A549 (cell line): ENCODE data around the gene NMNAT2. TPM values are rescaled to one million over a fixed set of nuclear protein-coding genes. Genes with fewer than 3 reads are reported as not detected.
A peak's percentile ranks its signal among the peaks of the same experiment; 100 is the strongest.

Experiments used
- ATAC-seq, 2 experiments: fragments of 200-7000 bp in 1 of 2; fragments of >200 bp in 1 of 2; cut with Nextera tagmentation in 1 of 2; cut with Tn5 transposase in 1 of 2; 3 replicates each; pipeline versions ENCODE4 v1.8.0 to v1.9.1; 2018 to 2020; ENCODE audit warnings: mild to moderate bottlenecking in 1 of 2, moderate library complexity in 1 of 2
- CTCF ChIA-PET: fragments of 300-600 bp; sonication (Branson Sonifier 250); formaldehyde crosslinking; extraction: SDS; loops from one replicate; lab custom pipeline; 2021; ENCODE audit warnings: antibody characterized with exemption, inconsistent platforms; lab: Yijun Ruan, JAX
- POLR2A ChIA-PET: fragments of 350-600 bp; formaldehyde crosslinking; extraction: SDS; loops from one replicate; lab custom pipeline; 2021; ENCODE audit warnings: antibody characterized with exemption, inconsistent platforms; lab: Yijun Ruan, JAX
- DNase-seq, 2 experiments: peaks; one replicate each; pipeline versions ENCODE4 v3.0.0 to v3.0.0-alpha.2; 2011 to 2016; ENCODE audit warnings: low read depth in 1 of 2, low spot score in 1 of 2
- FAIRE-seq: peaks from 2 replicates; lab custom pipeline; 2011; peaks lifted over from hg19 to GRCh38; lab: Jason Lieb, UNC
- H3K27ac ChIP-seq, 2 experiments: fragments of >200 bp; sonication (Bioruptor Twin); formaldehyde crosslinking; 3 replicates each; pipeline ENCODE4 v1.5.1; 2016 to 2017
- H3K4me1 ChIP-seq: fragments of >200 bp; sonication (Bioruptor Twin); formaldehyde crosslinking; 3 replicates; pipeline ENCODE4 v1.6.1; 2016
- H3K4me2 ChIP-seq: fragments of >200 bp; sonication (Bioruptor Twin); formaldehyde crosslinking; 3 replicates; pipeline ENCODE4 v1.6.1; 2016
- H3K4me3 ChIP-seq: fragments of >200 bp; sonication (Bioruptor Twin); formaldehyde crosslinking; 3 replicates; pipeline ENCODE4 v1.5.1; 2016
- H3K9me3 ChIP-seq: fragments of >200 bp; sonication (Bioruptor Twin); formaldehyde crosslinking; 3 replicates; pipeline ENCODE4 v1.6.1; 2016
- ATOH8 ChIP-seq: fragments of 250-450 bp; sonication (Bioruptor Pico); IDR thresholded peaks from 2 replicates; pipeline ENCODE4 v1.5.0; 2020; ENCODE audit warnings: low read depth, mild to moderate bottlenecking, moderate library complexity
- BCL3 ChIP-seq: fragments of >200 bp; sonication (Bioruptor Twin); formaldehyde crosslinking; IDR thresholded peaks from 3 replicates; pipeline ENCODE4 v1.6.1; 2016
- BHLHE40 ChIP-seq: IDR thresholded peaks from 2 replicates; pipeline ENCODE4 v1.6.1; 2012; ENCODE audit warnings: low read depth, low read length, inconsistent platforms
- CBX8 ChIP-seq: fragments of 200-600 bp; sonication (generic); IDR thresholded peaks from 2 replicates; pipeline ENCODE4 v1.6.1; 2016
- CHD4 ChIP-seq: fragments of 200-600 bp; sonication (generic); IDR thresholded peaks from 2 replicates; pipeline ENCODE4 v1.6.1; 2016; ENCODE audit warnings: antibody characterized with exemption, mild to moderate bottlenecking, borderline replicate concordance
- CTCF ChIP-seq: fragments of >200 bp; sonication (Bioruptor Twin); formaldehyde crosslinking; IDR thresholded peaks from 3 replicates; pipeline ENCODE4 v1.5.1; 2016
- EHF ChIP-seq: fragments of 250-450 bp; sonication (Bioruptor Pico); IDR thresholded peaks from 2 replicates; pipeline ENCODE4 v1.5.0; 2020; ENCODE audit warnings: mild to moderate bottlenecking
- EHMT2 ChIP-seq: fragments of 200-600 bp; sonication (generic); IDR thresholded peaks from 2 replicates; pipeline ENCODE4 v1.6.1; 2016; ENCODE audit warnings: antibody characterized with exemption, low read depth, mild to moderate bottlenecking, moderate library complexity
- ELK1 ChIP-seq: fragments of 150-350 bp; IDR thresholded peaks from 2 replicates; pipeline ENCODE4 v1.6.1; 2014; ENCODE audit warnings: low read depth, mild to moderate bottlenecking, low read length
- ESRRA ChIP-seq: fragments of 150-350 bp; IDR thresholded peaks from 2 replicates; pipeline ENCODE4 v1.6.1; 2014; ENCODE audit warnings: mild to moderate bottlenecking, low read length, borderline replicate concordance
- FOSB ChIP-seq: fragments of 250-450 bp; sonication (Bioruptor Pico); IDR thresholded peaks from 2 replicates; pipeline ENCODE4 v1.5.0; 2020; ENCODE audit warnings: mild to moderate bottlenecking, moderate library complexity
- HES2 ChIP-seq: fragments of >200 bp; sonication (Bioruptor Twin); formaldehyde crosslinking; IDR thresholded peaks from 2 replicates; pipeline ENCODE4 v1.6.1; 2016
- HEYL ChIP-seq: fragments of 250-450 bp; sonication (Bioruptor Pico); IDR thresholded peaks from 2 replicates; pipeline ENCODE4 v1.8.0; 2021; ENCODE audit warnings: mild to moderate bottlenecking, moderate library complexity
- HMGXB4 ChIP-seq: fragments of 250-450 bp; sonication (Bioruptor Pico); IDR thresholded peaks from 2 replicates; pipeline ENCODE4 v1.5.0; 2021; ENCODE audit warnings: mild to moderate bottlenecking, moderate library complexity, borderline replicate concordance
- HOXB13 ChIP-seq: fragments of 250-450 bp; sonication (Bioruptor Pico); IDR thresholded peaks from 2 replicates; pipeline ENCODE4 v1.5.0; 2020; ENCODE audit warnings: low read depth, mild to moderate bottlenecking, moderate library complexity
- HOXB5 ChIP-seq: fragments of 250-450 bp; sonication (Bioruptor Pico); IDR thresholded peaks from 2 replicates; pipeline ENCODE4 v1.5.0; 2020; ENCODE audit warnings: mild to moderate bottlenecking, moderate library complexity
- JUNB ChIP-seq: fragments of >200 bp; sonication (Bioruptor Twin); formaldehyde crosslinking; IDR thresholded peaks from 2 replicates; pipeline ENCODE4 v1.6.1; 2016
- KDM5A ChIP-seq: fragments of 200-600 bp; sonication (generic); IDR thresholded peaks from 2 replicates; pipeline ENCODE4 v1.6.1; 2016; ENCODE audit warnings: antibody characterized with exemption, mild to moderate bottlenecking
- MAFK ChIP-seq: fragments of 450-650 bp; IDR thresholded peaks from 2 replicates; pipeline ENCODE4 v1.6.1; 2014; ENCODE audit not compliant: partially characterized antibody
- MAX ChIP-seq: IDR thresholded peaks from 2 replicates; pipeline ENCODE4 v1.6.1; 2012
- NR3C1 ChIP-seq: fragments of >200 bp; sonication (Bioruptor Twin); formaldehyde crosslinking; IDR thresholded peaks from 3 replicates; pipeline ENCODE4 v1.6.1; 2017
- PHF8 ChIP-seq: fragments of 200-600 bp; sonication (generic); IDR thresholded peaks from 2 replicates; pipeline ENCODE4 v1.6.1; 2016; ENCODE audit warnings: low read depth, mild to moderate bottlenecking, antibody characterized with exemption, moderate library complexity, borderline replicate concordance
- RAD21 ChIP-seq, 2 experiments: fragments of >200 bp in 1 of 2; sonication (Bioruptor Twin) in 1 of 2; formaldehyde crosslinking in 1 of 2; IDR thresholded peaks in 1 of 2; conservative IDR thresholded peaks in 1 of 2; 2 replicates in 1 of 2; 3 replicates in 1 of 2; pipeline ENCODE4 v1.6.1; 2012 to 2018; ENCODE audit warnings: inconsistent platforms in 1 of 2
- RARB ChIP-seq: fragments of 250-450 bp; sonication (Bioruptor Pico); IDR thresholded peaks from 2 replicates; pipeline ENCODE4 v1.8.0; 2021; ENCODE audit warnings: mild to moderate bottlenecking, moderate library complexity
- RCOR1 ChIP-seq: fragments of 150-350 bp; IDR thresholded peaks from 2 replicates; pipeline ENCODE4 v1.6.1; 2014; ENCODE audit warnings: antibody characterized with exemption, low read length, low read depth
- SREBF2 ChIP-seq: fragments of 450-650 bp; IDR thresholded peaks from 2 replicates; pipeline ENCODE4 v1.6.1; 2014; ENCODE audit warnings: mild to moderate bottlenecking, moderate library complexity
- TFCP2L1 ChIP-seq: fragments of 250-450 bp; sonication (Bioruptor Pico); IDR thresholded peaks from 2 replicates; pipeline ENCODE4 v1.5.0; 2021; ENCODE audit warnings: mild to moderate bottlenecking
- ZFP36 ChIP-seq: fragments of 450-650 bp; IDR thresholded peaks from 2 replicates; pipeline ENCODE4 v1.6.1; 2014; ENCODE audit warnings: borderline replicate concordance; ENCODE audit not compliant: partially characterized antibody
- ZSCAN20 ChIP-seq: fragments of 250-450 bp; sonication (Bioruptor Pico); IDR thresholded peaks from 2 replicates; pipeline ENCODE4 v1.8.0; 2022; ENCODE audit warnings: mild to moderate bottlenecking, moderate library complexity
- WGBS: methylation state at CpG from one replicate; pipeline ENCODE4 v1.1.6; 2017; ENCODE audit errors: missing lambda C conversion rate; 5-methylcytosine and 5-hydroxymethylcytosine counted together
- polyA plus RNA-seq, 4 experiments: library from polyadenylated mRNA; depleted of rRNA in 3 of 4; stranded (reverse); fragments of >200 nt; fragmentation: RNase III in 1 of 4; extraction: RNeasy Plus Mini Kit Qiagen cat#74134 plus additional on column Dnase treatment in 1 of 4; gene quantifications; 2 replicates in 3 of 4; 3 replicates in 1 of 4; pipeline ENCODE4 v1.2.3, GENCODE V29; 2011 to 2017

Gene NMNAT2
- polyA plus RNA-seq, 2 of the 4 experiments (the other 2 are of a cell fraction): 0.16 to 0.63 TPM

GRCh38 chr1:183301239-183301638 lies 116.9 kb downstream of the NMNAT2 start:
- no peak for DNase-seq
- CTCF ChIA-PET: interaction anchor here (0.5 kb wide), 1 partner anchor 564 kb away, joined by 4 read pairs; no protein-coding TSS in a partner anchor
- no peaks in the 10 kb centered on the region for H3K4me1 ChIP-seq
- H3K4me3 ChIP-seq: no peak overlapping the region
- no peaks in the 10 kb centered on the region for H3K9me3 ChIP-seq
- POLR2A ChIA-PET: no interaction called here
- no peak for ATAC-seq
- FAIRE-seq: no peak
- no peak for TF ChIP-seq BCL3
- no peak for TF ChIP-seq FOSB (CRISPR knock-in tag)
- no peak for TF ChIP-seq RAD21 (conservative IDR thresholded peaks at IDR 0.05 in 1 of 2, IDR thresholded peaks at IDR 0.05 in 1 of 2)
- TF ChIP-seq CHD4: no peak
- TF ChIP-seq PHF8: no peak
- TF ChIP-seq EHMT2: no peak
- no peak for TF ChIP-seq HOXB5 (CRISPR knock-in tag)
- TF ChIP-seq HES2: no peak
- no peak for TF ChIP-seq ESRRA
- no peak for TF ChIP-seq JUNB
- TF ChIP-seq HEYL (CRISPR knock-in tag): no peak
- no peak for TF ChIP-seq NR3C1
- TF ChIP-seq BHLHE40: no peak
- no peak for TF ChIP-seq SREBF2
- WGBS: 27% methylated on average over 3 of the region's 3 CpGs
- no peak overlapping the region for H3K27ac ChIP-seq
- H3K4me2 ChIP-seq: no peak overlapping the region

- POLR2A ChIA-PET: no interaction called here
- H3K4me1 ChIP-seq: no peaks in the 10 kb centered on the region
- TF ChIP-seq RARB (CRISPR knock-in tag) (no peak), MAFK (peak; percentile 61), CTCF (no peak)
- TF ChIP-seq, all 56 proteins: peak for 1
- no peak for DNase-seq
- no peaks in the 10 kb centered on the region for H3K9me3 ChIP-seq
- 82% methylated on average over 1 of the region's 1 CpG for WGBS
- no peak overlapping the region for H3K4me3 ChIP-seq
- FAIRE-seq: no peak
- ATAC-seq: no peak
- H3K4me2 ChIP-seq: no peak overlapping the region
- CTCF ChIA-PET: interaction anchor here (0.5 to 1.0 kb wide), 2 partner anchors 14 to 564 kb away, joined by 3 to 4 read pairs; no protein-coding TSS in a partner anchor
- no peak overlapping the region for H3K27ac ChIP-seq
Measured at GRCh38 chr1:183300828-183301227, 117.4 kb downstream of the NMNAT2 start.

GRCh38 chr1:183300395-183300794 lies 117.8 kb downstream of the NMNAT2 start:
- ChIA-PET POLR2A (no interaction called here), CTCF (interaction anchor here (0.5 to 1.0 kb wide), 2 partner anchors 13 to 563 kb away, joined by 3 to 4 read pairs; no protein-coding TSS in a partner anchor)
- TF ChIP-seq CBX8 (no peak), ZSCAN20 (CRISPR knock-in tag) (no peak), KDM5A (no peak), MAX (no peak), HMGXB4 (CRISPR knock-in tag) (no peak), ELK1 (no peak), EHF (CRISPR knock-in tag) (no peak), ATOH8 (no peak), TFCP2L1 (CRISPR knock-in tag) (no peak), ZFP36 (no peak), NR3C1 (no peak), RCOR1 (no peak), HOXB13 (no peak), EHMT2 (no peak), RARB (CRISPR knock-in tag) (no peak)

More at GRCh38 chr1:183300395-183300794, 117.8 kb downstream of the NMNAT2 start:
- no peaks in the 10 kb centered on the region for H3K9me3 ChIP-seq
- H3K4me2 ChIP-seq: no peak overlapping the region
- H3K4me1 ChIP-seq: no peaks in the 10 kb centered on the region
- DNase-seq: no peak
- no peak overlapping the region for H3K27ac ChIP-seq
- H3K4me3 ChIP-seq: no peak overlapping the region
- FAIRE-seq: no peak
- no peak for ATAC-seq
